ENCODE measurements around the gene DENND4A. TPM values are rescaled to one million over a fixed set of nuclear protein-coding genes. Genes with fewer than 3 reads are reported as not detected.
A peak's percentile ranks its signal among the peaks of the same experiment; 100 is the strongest.

DENND4A gene
- total and polyA plus RNA-seq, 9 of the 15 experiments (the other 6 are each of a cell fraction or from before 2014, with no cell fraction given) = 6.8 to 32.3 (median 19.9) TPM

- TF ChIP-seq, protein P1, sequence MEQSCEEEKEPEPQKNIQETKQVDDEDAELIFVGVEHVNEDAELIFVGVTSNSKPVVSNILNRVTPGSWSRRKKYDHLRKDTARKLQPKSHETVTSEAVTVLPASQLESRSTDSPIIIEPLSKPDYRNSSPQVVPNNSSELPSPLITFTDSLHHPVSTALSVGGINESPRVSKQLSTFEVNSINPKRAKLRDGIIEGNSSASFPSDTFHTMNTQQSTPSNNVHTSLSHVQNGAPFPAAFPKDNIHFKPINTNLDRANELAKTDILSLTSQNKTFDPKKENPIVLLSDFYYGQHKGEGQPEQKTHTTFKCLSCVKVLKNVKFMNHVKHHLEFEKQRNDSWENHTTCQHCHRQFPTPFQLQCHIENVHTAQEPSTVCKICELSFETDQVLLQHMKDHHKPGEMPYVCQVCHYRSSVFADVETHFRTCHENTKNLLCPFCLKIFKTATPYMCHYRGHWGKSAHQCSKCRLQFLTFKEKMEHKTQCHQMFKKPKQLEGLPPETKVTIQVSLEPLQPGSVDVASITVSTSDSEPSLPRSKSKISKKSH (CRISPR knock-in tag; IDR thresholded peaks at IDR 0.05) = no peak
- TF ChIP-seq MBD2 (IDR thresholded peaks at IDR 0.05; ENCODE audit: borderline replicate concordance, low read depth) (peak; percentile 37; the same call in 1 of the 2 replicates), EP400 (IDR thresholded peaks at IDR 0.05) (0 out of 2 replicates have a peak, but pooled peaks have one; percentile 30), PML (IDR thresholded peaks at IDR 0.05; ENCODE audit: low read length) (peak; percentile 62; the same call in 1 of the 2 replicates), BCLAF1 (IDR thresholded peaks at IDR 0.05; ENCODE audit: borderline replicate concordance in 1 of 2, control insufficient read depth in 1 of 2, low read depth in 2 of 2, low read length in 1 of 2) (0 out of 4 replicates have a peak, but pooled peaks of 1 of the 2 experiments have one; percentile 54), HDAC1 (IDR thresholded peaks at IDR 0.05) (peak in 1 of 2 experiments; percentile 57; a peak in 1 of 4 replicates), MAFF (IDR thresholded peaks at IDR 0.05; ENCODE audit: low read length) (peak; percentile 84), TBL1XR1 (IDR thresholded peaks at IDR 0.05; ENCODE audit: low read length in 2 of 2) (peak in 1 of 2 experiments; percentile 78; a peak in 2 of 4 replicates), RNF2 (IDR thresholded peaks at IDR 0.05) (peak; percentile 19; the same call in 1 of the 2 replicates), TAL1 (IDR thresholded peaks at IDR 0.05) (peak; percentile 71), ATF7 (IDR thresholded peaks at IDR 0.05) (peak; percentile 42; the same call in 1 of the 2 replicates), ELF4 (CRISPR knock-in tag; IDR thresholded peaks at IDR 0.05) (no peak), CBFA2T2 (conservative IDR thresholded peaks at IDR 0.05) (peak; percentile 70), MAFG (tag; conservative IDR thresholded peaks at IDR 0.05) (peak; percentile 91), MEF2A (IDR thresholded peaks at IDR 0.05; ENCODE audit: control insufficient read depth, low read depth, low read length) (peak; percentile 26; the same call in 1 of the 2 replicates), HBP1 (CRISPR knock-in tag; IDR thresholded peaks at IDR 0.05) (no peak), ATF3 (IDR thresholded peaks at IDR 0.05) (peak; percentile 74), ATF3 (CRISPR knock-in tag; conservative IDR thresholded peaks at IDR 0.05) (no peak), ZC3H4 (CRISPR knock-in tag; IDR thresholded peaks at IDR 0.05; ENCODE audit: borderline replicate concordance) (no peak), MXI1 (IDR thresholded peaks at IDR 0.05; ENCODE audit: low read depth, low read length) (no peak), TRIM28 (IDR thresholded peaks at IDR 0.05) (no peak), BRD4 (IDR thresholded peaks at IDR 0.05) (no peak; the same call in 1 of the 2 replicates), DPF2 (IDR thresholded peaks at IDR 0.05) (peak; percentile 96), STAG1 (CRISPR knock-in tag; IDR thresholded peaks at IDR 0.05; ENCODE audit: borderline replicate concordance) (no peak), ZNF316 (IDR thresholded peaks at IDR 0.05) (peak; percentile 95), TSC22D4 (tag; IDR thresholded peaks at IDR 0.05) (no peak)
Measured at GRCh38 chr15:65819563-65819960, 27.5 kb upstream of the DENND4A start (continued).
